GM18511 (cell line): ENCODE results near the gene HAPSTR1.
A peak's percentile ranks its signal among the peaks of the same experiment; 100 is the strongest.
"Not testable (repeated sequence)": the region's sequence is repeated elsewhere in the genome, so short reads cannot be mapped to it uniquely, and the experiment has no call there.

Experiments used
- ATAC-seq: cut with Tn5 transposase; IDR thresholded peaks from one replicate; pipeline ENCODE4 v1.9.1; 2021; ENCODE audit warnings: mild to moderate bottlenecking, moderate library complexity; ENCODE audit not compliant: unreplicated experiment

HAPSTR1 gene

GRCh38 chr16:9070254-9070653 is 21.2 kb upstream of the HAPSTR1 start:
- no peak for ATAC-seq

GRCh38 chr16:9071377-9071776 is 20.1 kb upstream of the HAPSTR1 start:
- ATAC-seq: no peak

DNA sequence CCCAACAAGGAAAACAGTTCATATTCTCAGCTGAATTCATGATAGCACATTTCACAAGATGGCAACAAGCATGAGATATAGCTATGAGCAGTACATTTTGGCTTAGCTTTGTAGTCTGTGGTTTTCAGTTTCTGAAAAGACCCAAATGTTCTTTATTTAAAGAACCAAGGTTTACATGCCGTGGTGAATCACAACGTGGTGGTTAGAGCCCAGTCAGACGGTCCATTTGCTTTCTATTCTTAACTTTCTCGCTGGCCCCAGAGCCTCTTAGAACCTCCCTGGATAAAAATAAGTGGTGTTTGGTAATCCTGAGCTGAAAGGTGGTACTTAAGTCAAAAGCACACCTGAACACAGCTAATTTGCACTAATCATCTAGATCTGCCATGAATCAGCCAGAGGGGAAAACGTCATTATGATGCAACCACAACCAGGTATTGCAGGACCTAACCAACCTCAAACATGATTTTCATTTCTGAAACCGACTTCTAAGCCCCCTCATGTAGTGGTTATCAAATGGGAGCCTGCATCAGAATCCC is 18.6 kb upstream of the HAPSTR1 start:
- peak; percentile 75 for ATAC-seq

DNA sequence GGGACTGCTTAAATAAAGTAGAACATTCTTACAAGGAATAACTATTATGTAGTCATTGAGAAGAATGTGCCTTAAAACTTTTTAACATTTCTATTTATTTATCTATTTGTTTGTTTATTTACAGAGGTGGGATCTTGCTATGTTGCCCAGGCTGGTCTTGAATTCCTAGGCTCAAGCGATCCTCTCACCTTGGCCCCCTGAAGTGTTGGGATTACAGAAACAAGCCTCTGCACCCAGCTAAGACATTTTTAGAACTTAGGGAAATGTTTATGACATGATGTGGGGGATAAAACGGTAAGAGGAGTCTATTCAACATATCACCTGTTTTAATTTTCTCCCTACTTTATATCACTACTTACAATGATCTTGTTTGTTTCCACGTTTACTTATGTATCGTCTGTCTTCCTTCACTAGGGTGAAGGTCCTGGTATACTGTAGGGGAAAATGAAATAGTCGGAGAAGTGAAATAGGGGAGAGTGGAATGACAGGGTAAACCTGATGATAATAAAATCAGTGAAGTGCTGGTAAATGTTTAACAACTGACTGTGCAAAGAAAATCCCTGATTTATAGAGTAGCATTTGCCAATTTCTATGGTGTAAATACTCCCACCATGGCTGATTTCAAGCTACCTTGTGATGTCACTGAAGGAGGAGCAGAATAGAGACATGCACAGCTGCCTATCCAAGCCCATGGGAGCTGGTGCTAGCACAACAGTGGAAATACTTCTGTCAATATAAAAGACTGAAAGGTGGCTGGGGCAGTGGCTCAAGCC is 16.0 kb upstream of the HAPSTR1 start:
- no peak for ATAC-seq

- no peak for ATAC-seq
These were observed 14.2 kb upstream of the HAPSTR1 start for GRCh38 chr16:9077091-9077809.

DNA sequence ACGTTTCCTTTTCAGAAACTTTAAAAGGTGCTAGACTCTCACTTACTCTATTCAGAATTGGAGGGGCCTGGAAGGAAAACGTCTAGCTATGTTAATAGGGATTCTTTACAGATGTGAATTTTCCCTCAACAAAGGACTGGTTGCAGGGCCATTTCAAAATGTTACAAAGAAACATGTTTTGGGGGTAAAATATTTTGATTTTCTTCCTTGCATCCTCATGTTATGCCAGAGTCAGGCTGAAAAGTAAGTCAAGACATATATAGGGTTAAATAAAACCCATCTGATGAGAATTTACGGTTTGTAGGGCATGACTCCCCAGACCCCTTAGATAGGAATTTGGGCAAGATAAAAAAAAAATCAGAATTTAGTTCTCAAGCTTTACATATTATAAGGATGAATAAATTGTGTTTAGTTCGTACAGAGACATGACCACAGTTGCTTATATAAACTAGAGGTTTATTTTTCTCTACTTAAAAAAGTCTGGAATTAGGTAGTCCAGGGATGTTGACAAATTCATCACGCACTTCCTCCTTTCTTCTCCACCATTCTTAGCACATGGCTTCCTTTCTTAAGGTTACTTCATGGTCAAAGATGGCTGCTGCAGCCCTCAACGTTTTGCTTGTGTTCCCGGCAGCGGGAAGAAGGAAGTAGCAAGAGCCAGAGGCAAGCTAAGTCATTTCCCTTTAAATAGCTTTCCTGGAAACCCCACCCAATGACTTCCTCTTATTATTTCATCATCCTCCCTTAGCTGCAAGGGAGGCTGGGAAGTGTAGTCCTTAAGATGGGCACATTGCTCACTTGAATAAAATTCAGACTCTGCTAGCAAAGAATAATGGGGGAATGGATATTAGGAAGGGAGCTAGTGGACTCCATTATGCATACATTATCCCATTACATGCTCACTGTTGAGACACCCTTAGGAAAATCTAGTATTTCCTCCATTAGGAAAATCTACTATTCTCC is 12.7 kb upstream of the HAPSTR1 start:
- peak; percentile 83 for ATAC-seq

DNA sequence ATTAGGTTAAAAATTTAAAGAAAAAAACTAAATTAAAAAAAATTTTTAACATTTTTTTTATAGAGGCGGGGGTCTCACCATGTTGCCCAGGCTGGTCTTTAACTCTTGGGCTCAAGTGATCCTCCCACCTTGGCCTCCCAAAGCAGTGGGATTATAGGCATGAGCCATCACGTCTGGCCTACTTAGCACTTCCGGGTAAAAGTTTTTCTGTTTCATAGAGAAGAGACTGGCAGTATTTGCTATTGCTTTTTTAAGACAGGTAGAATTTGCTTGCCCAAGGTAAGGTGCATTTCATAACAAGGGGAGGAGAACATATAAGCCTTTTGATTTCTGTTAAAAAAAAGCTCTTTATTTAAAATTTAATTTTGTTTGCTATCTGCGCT is 12.0 kb upstream of the HAPSTR1 start:
- ATAC-seq: no peak

GRCh38 chr16:9081158-9081557 is 10.3 kb upstream of the HAPSTR1 start:
- no peak for ATAC-seq

DNA sequence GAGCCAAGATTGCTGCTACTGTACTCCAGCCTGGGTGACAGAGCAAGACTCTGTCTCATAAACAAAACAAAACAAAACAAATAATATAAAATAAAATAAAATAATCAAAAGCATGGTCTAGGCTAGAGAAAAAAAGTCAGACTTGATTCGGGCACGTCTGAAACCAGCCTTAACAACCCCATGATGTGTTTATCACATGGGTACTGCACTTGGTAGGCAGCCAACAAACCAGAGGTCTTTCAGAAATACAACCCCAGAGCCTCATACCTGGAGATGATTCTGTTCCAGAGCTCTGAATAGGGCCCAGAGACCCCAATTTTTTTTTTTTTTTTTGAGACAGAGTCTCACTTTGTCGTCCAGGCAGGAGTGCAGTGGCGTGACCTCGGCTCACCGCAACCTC is 9.6 kb upstream of the HAPSTR1 start:
- no peak for ATAC-seq

DNA sequence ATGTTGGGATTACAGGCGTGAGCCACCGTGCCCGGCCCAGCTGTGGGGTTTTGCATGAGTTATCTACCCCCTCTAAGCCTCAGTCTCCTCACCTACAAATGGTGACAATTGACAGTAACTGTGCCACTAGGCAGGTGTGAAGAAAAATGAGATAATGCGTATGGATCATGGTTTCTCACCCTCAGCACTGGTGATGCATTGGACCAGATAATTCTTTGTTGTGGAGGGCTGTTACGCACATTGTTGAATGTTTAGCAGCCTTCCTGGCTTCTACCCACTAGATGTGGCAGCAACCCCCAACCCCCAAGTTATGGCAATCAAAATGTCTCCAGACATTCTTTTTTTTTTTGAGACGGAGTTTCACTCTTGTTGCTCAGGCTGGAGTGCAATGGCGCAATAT is 9.0 kb upstream of the HAPSTR1 start:
- no peak for ATAC-seq

GRCh38 chr16:9087733-9088132 is 3.7 kb upstream of the HAPSTR1 start:
- not testable (repeated sequence) for ATAC-seq

DNA sequence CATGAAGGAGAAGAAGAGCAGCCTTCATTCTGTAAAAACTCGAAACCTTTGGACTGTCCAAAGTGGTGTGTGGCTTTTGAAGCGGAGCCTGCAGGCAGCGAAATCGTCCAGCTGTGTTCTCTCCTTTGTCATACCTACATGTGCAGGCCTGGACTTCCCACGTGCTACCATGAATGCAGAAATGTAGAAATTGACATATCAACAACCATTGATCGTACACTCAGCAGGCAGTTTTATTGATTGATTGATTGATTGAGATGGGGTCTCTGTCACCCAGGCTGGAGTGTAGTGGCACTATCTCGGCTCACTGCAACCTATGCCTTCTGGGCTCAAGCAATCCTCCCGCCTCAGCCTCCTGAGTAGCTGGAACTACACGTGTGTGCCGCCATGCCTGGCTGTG is 2.6 kb upstream of the HAPSTR1 start:
- no peak for ATAC-seq

GRCh38 chr16:9089660-9090059 is 1.8 kb upstream of the HAPSTR1 start:
- ATAC-seq: no peak

DNA sequence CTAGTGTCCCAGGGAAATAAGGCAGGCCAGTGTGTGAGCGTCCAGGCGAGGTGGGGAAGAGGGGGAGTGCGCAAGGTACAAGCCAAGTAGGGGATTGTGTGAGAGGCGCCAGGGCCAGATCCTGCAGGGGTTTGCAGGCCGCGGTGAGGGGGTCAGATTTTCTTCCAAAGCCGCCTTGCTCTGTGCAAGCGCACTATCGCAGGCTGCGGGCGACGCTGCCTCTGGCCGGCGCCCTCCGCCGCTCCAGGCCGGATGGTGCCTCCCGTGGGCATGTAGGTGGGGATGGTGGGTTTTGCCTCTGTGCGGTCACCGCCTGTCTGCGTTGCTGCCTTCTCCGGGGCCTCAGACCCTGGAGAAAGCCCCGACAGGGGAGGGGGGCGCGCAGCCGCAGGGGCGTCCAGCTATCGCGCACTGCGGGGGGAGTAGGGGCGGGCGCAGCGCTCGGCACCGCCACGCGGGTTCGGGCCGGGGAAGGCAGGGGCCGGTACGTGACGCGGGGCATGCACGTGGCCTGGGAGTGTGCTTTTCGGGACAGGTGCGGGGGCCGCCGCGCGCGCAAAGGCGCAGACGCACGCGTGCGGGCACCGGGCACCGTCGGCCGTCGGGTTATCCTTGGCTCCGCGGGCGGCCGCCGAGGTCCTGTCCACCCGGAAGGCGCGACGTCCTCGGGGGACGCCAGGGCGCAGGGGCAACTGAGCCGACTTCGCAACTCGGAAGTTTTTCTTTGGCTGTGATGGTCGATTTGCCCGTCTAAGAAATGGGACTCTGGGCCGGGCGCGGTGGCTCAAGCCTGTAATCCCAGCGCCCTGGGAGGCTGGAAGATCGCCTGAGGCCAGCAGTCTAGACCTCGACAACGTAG is 1.1 kb upstream of the HAPSTR1 start:
- peak; percentile 6 for ATAC-seq

- peak; percentile 12 for ATAC-seq
These were observed 430 bp downstream of the HAPSTR1 start for GRCh38 chr16:9091867-9092281.

DNA sequence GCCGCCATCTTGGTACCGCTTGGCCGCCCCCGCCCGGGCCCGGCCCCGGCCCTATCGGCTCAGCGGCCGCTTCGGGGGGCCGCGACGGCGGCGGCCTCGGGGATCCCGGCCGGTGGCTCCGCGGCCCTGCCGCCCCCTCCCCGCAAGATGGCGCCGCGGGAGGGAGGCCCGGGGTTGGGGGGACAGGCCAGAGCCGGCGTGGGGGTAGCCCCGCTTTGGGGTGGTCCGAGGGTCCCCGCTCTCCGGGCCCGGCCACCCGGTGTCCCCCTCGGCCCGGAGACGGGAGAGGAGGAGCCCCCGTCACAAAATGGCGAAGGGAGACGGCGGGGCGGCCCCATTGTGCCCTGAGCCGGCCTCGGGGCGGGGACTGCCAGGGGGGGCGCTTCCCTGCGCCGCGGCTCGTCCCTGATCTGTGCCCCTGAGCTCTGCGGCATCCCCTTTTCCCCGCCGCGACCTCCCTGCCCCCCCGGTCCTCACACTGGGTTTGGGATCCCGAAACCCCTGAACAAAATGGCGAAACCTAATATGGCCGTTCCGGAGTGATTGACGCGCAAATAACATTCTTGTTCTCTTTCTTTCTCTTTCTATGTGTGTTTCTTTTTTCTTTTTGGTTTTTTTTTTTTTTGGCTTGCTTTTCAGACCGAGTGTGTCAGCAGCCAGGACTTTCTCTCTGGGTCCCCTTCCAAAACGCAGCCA is 986 bp downstream of the HAPSTR1 start:
- ATAC-seq: peak; percentile 15

DNA sequence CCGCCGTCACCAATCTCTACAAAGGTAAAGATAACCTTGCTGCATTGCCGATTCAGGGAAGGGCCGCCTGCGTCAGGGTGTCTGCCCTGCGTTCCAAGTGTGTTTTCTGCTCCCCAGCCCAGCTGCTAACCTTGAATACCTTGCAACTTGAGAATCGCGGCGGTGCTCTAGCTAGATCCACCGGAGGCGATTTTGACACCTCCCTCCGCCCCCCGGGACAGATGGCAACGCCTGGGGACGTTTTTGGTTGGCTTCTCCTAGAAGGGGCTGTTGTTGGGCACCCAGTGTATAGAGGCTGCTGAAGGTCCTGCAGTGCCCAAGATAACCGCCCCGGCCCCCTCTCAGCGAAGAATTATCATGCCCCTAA is 1.5 kb downstream of the HAPSTR1 start:
- no peak for ATAC-seq

- ATAC-seq: no peak
These were observed 2.8 kb downstream of the HAPSTR1 start for GRCh38 chr16:9094011-9094846.

DNA sequence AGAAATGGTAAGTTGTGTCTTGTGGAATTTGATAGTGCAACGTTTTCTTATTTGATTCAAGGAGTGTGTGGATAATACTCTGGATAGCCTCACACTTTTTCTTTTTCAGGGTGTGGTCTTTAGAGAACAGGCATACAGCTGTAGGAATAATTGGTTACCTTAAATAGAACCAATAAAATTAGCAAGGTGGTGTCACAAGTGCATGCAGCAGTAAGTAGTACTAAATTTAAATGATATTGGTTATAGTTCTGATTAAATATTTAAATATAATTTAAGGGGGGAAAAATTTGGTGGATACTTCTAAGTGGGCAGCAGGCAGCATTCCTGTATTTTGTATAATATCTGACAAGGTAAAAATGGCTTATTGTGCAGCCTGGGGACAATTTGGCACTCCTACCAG is 3.7 kb downstream of the HAPSTR1 start:
- no peak for ATAC-seq
